ENCODE measurements around the gene ACTR10. TPM values are rescaled to one million over a fixed set of nuclear protein-coding genes. Genes with fewer than 3 reads are reported as not detected.

ACTR10 gene
- total RNA-seq, 4 donors from 2014 or later, result 70.6 to 104 (median 88.8) TPM

- H3K4me3 ChIP-seq, result no peak overlapping the region
- peaks cover 0 to 63% of the 10 kb centered on the region in 2 donors for H3K36me3 ChIP-seq
- peaks cover 45 to 46% of the 10 kb centered on the region in 2 donors for H3K4me1 ChIP-seq
- H3K9me3 ChIP-seq, result no peaks in the 10 kb centered on the region
- no peak overlapping the region for H3K27ac ChIP-seq
- intact Hi-C loops (cut with DNase I; ENCODE audit: low total_unique reads) (no loop called here), in situ Hi-C loops (cut with MboI; ENCODE audit: low sequenced_read_pairs in 4 of 4) (no loop called here)
- TF ChIP-seq, protein P1, sequence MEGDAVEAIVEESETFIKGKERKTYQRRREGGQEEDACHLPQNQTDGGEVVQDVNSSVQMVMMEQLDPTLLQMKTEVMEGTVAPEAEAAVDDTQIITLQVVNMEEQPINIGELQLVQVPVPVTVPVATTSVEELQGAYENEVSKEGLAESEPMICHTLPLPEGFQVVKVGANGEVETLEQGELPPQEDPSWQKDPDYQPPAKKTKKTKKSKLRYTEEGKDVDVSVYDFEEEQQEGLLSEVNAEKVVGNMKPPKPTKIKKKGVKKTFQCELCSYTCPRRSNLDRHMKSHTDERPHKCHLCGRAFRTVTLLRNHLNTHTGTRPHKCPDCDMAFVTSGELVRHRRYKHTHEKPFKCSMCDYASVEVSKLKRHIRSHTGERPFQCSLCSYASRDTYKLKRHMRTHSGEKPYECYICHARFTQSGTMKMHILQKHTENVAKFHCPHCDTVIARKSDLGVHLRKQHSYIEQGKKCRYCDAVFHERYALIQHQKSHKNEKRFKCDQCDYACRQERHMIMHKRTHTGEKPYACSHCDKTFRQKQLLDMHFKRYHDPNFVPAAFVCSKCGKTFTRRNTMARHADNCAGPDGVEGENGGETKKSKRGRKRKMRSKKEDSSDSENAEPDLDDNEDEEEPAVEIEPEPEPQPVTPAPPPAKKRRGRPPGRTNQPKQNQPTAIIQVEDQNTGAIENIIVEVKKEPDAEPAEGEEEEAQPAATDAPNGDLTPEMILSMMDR (IDR thresholded peaks at IDR 0.05 in 4 of 5, conservative IDR thresholded peaks at IDR 0.05 in 1 of 5), result no peak
- no peak for TF ChIP-seq POLR2A (IDR thresholded peaks at IDR 0.05)
- no peak for DNase-seq
- ATAC-seq, result no peak
- H3K27me3 ChIP-seq, result no peaks in the 10 kb centered on the region
Observed at GRCh38 chr14:58285132-58285531, 85.2 kb downstream of the ACTR10 start.

Other genes with a start within 250 kb of the ACTR10 start
- gene ARMH4, start 47.9 kb upstream of the ACTR10 start, total RNA-seq, result 1 to 10 TPM; 1.2 to 3.7 (median 2.0) TPM
- 100 to 1,000 TPM; 200 to 301 (median 217) TPM for gene PSMA3, start 44.7 kb downstream of the ACTR10 start, total RNA-seq
- 10 to 100 TPM in 1 of 4 donors, 1 to 10 TPM in 3; 6.6 to 10.5 (median 7.1) TPM for gene ARID4A, start 98.4 kb downstream of the ACTR10 start, total RNA-seq
- not detected for gene TOMM20L, start 195.8 kb downstream of the ACTR10 start, total RNA-seq
- 100 to 1,000 TPM in 2 of 4 donors, 10 to 100 TPM in 2; 46.2 to 110 (median 86.8) TPM for gene TIMM9, start 227.4 kb downstream of the ACTR10 start, total RNA-seq
- 10 to 100 TPM; 10.0 to 13.9 (median 11.9) TPM for gene KIAA0586, start 227.6 kb downstream of the ACTR10 start, total RNA-seq

All from gastrocnemius medialis (tissue), 4 donors.